DND-41 (cell line): Measurements from ENCODE around the gene PDE3B.
"Not testable (repeated sequence)": the region's sequence is repeated elsewhere in the genome, so short reads cannot be mapped to it uniquely, and the experiment has no call there.

Source experiments
- ATAC-seq: fragments of 200-7000 bp; cut with Tn5 transposase; 3 replicates; pipeline ENCODE4 v1.9.1; 2021; ENCODE audit warnings: low read depth; ENCODE audit not compliant: insufficient read depth
- DNase-seq: peaks from one replicate; pipeline ENCODE4 v3.0.0-alpha.2; 2020
- H2AFZ ChIP-seq: 2 replicates; pipeline ENCODE4 v1.6.0; 2012; ENCODE audit warnings: low read depth, low read length
- H3K27ac ChIP-seq: 2 replicates; pipeline ENCODE4 v1.5.1; 2012; ENCODE audit warnings: low read length, inconsistent platforms
- H3K27me3 ChIP-seq: fragments of 200-600 bp; sonication (generic); 2 replicates; pipeline ENCODE4 v1.6.0; 2012; ENCODE audit warnings: low read length, mild to moderate bottlenecking, inconsistent platforms; ENCODE audit not compliant: insufficient read depth, poor library complexity
- H3K36me3 ChIP-seq: 2 replicates; pipeline ENCODE4 v1.5.1; 2012; ENCODE audit warnings: low read length, inconsistent platforms; ENCODE audit not compliant: insufficient read depth
- H3K4me1 ChIP-seq: 2 replicates; pipeline ENCODE4 v1.5.1; 2012; ENCODE audit warnings: mild to moderate bottlenecking, low read length; ENCODE audit not compliant: insufficient read depth
- H3K4me2 ChIP-seq: 2 replicates; pipeline ENCODE4 v1.6.0; 2012; ENCODE audit warnings: mild to moderate bottlenecking, moderate library complexity, low read length, inconsistent platforms; ENCODE audit not compliant: insufficient read depth
- H3K4me3 ChIP-seq, 2 experiments: fragments of 200-600 bp in 1 of 2; shearing (Covaris generic) in 1 of 2; 2 replicates each; pipeline ENCODE4 v1.5.1; 2012 to 2016; ENCODE audit warnings: inconsistent platforms in 2 of 2, low read length in 2 of 2, mild to moderate bottlenecking in 2 of 2, low read depth in 1 of 2, moderate library complexity in 1 of 2
- H3K79me2 ChIP-seq: 2 replicates; pipeline ENCODE4 v1.6.0; 2012; ENCODE audit warnings: low read length, inconsistent platforms; ENCODE audit not compliant: insufficient read depth
- H3K9ac ChIP-seq: 2 replicates; pipeline ENCODE4 v1.6.0; 2012; ENCODE audit warnings: low read depth, mild to moderate bottlenecking, inconsistent platforms, low read length, moderate library complexity
- H3K9me3 ChIP-seq: 2 replicates; pipeline ENCODE4 v1.5.1; 2012; ENCODE audit warnings: low read length, moderate library complexity, mild to moderate bottlenecking, inconsistent platforms; ENCODE audit not compliant: insufficient read depth, severe bottlenecking
- H4K20me1 ChIP-seq: 2 replicates; pipeline ENCODE4 v1.6.0; 2012; ENCODE audit warnings: low read length; ENCODE audit not compliant: insufficient read depth
- CTCF ChIP-seq: IDR thresholded peaks from 2 replicates; pipeline ENCODE4 v1.5.1; 2012; ENCODE audit warnings: borderline replicate concordance, low read length, moderate library complexity, mild to moderate bottlenecking; ENCODE audit not compliant: poor library complexity, severe bottlenecking; ENCODE audit errors: extremely low read depth
- EZH2 ChIP-seq: IDR thresholded peaks from 3 replicates; pipeline ENCODE4 v1.6.1; 2012; ENCODE audit warnings: borderline replicate concordance, low read depth, mild to moderate bottlenecking, moderate library complexity, low read length, inconsistent platforms; ENCODE audit not compliant: severe bottlenecking

PDE3B gene

GRCh38 chr11:14687456-14687855 is 43.9 kb downstream of the PDE3B start:
- TF ChIP-seq EZH2 = no peak
- no peak overlapping the region for H3K27ac ChIP-seq
- H3K4me3 ChIP-seq = no peak overlapping the region
- ATAC-seq (no peak), DNase-seq (no peak)
- no peaks in the 10 kb centered on the region for H3K27me3 ChIP-seq
- no peak overlapping the region for H3K9ac ChIP-seq
- H3K4me2 ChIP-seq = no peak overlapping the region
- peaks cover 11% of the 10 kb centered on the region; the same call in 1 of the 2 replicates for H3K79me2 ChIP-seq
- H3K36me3 ChIP-seq = peaks cover under 1% of the 10 kb centered on the region; the same call in 1 of the 2 replicates
- no peak overlapping the region for H2AFZ ChIP-seq
- H3K4me1 ChIP-seq = peaks cover 13% of the 10 kb centered on the region
- H4K20me1 ChIP-seq = no peaks in the 10 kb centered on the region
- H3K9me3 ChIP-seq = no peaks in the 10 kb centered on the region

GRCh38 chr11:14687943-14688627 is 44.5 kb downstream of the PDE3B start:
- H3K4me1 ChIP-seq = peaks cover 13% of the 10 kb centered on the region
- no peak for TF ChIP-seq EZH2
- H3K4me3 ChIP-seq = no peak overlapping the region
- H3K27ac ChIP-seq = no peak overlapping the region
- no peak overlapping the region for H2AFZ ChIP-seq
- DNase-seq (no peak), ATAC-seq (no peak)
- H3K9ac ChIP-seq = no peak overlapping the region
- peaks cover 11% of the 10 kb centered on the region; the same call in 1 of the 2 replicates for H3K79me2 ChIP-seq
- peaks cover 6% of the 10 kb centered on the region for H3K9me3 ChIP-seq
- peaks cover 7% of the 10 kb centered on the region; the same call in 1 of the 2 replicates for H3K36me3 ChIP-seq
- H3K4me2 ChIP-seq = no peak overlapping the region
- H4K20me1 ChIP-seq = no peaks in the 10 kb centered on the region
- no peaks in the 10 kb centered on the region for H3K27me3 ChIP-seq

GRCh38 chr11:14695656-14696055 is 52.1 kb downstream of the PDE3B start:
- peaks cover 13% of the 10 kb centered on the region; the same call in 1 of the 2 replicates for H3K4me1 ChIP-seq
- H3K36me3 ChIP-seq = peaks cover 13% of the 10 kb centered on the region; the same call in 1 of the 2 replicates
- H3K9me3 ChIP-seq = peaks cover 17% of the 10 kb centered on the region
- not testable (repeated sequence) for H3K9ac ChIP-seq, H2AFZ ChIP-seq, H4K20me1 ChIP-seq, ATAC-seq, H3K4me3 ChIP-seq, H3K27ac ChIP-seq, H3K27me3 ChIP-seq, H3K4me2 ChIP-seq, DNase-seq
- H3K79me2 ChIP-seq = peaks cover 14% of the 10 kb centered on the region

GRCh38 chr11:14698771-14699170 is 55.2 kb downstream of the PDE3B start:
- H3K4me1 ChIP-seq = peaks cover 15% of the 10 kb centered on the region; the same call in 1 of the 2 replicates
- H4K20me1 ChIP-seq = no peaks in the 10 kb centered on the region
- H3K9ac ChIP-seq = no peak overlapping the region
- no peak overlapping the region for H2AFZ ChIP-seq
- DNase-seq (no peak), ATAC-seq (peak; percentile 24; the same call in 1 of the 3 replicates)
- H3K36me3 ChIP-seq = peaks cover 15% of the 10 kb centered on the region; the same call in 1 of the 2 replicates
- H3K27me3 ChIP-seq = no peaks in the 10 kb centered on the region
- TF ChIP-seq CTCF (no peak), EZH2 (no peak)
- no peak overlapping the region for H3K4me3 ChIP-seq
- peaks cover 20% of the 10 kb centered on the region for H3K9me3 ChIP-seq
- no peak overlapping the region for H3K4me2 ChIP-seq
- no peak overlapping the region for H3K27ac ChIP-seq
- peaks cover 27% of the 10 kb centered on the region for H3K79me2 ChIP-seq

GRCh38 chr11:14700593-14700992 is 57.0 kb downstream of the PDE3B start:
- Histone ChIP-seq H4K20me1 (no peaks in the 10 kb centered on the region), H3K4me2 (peak overlapping the region; percentile 47), H3K27me3 (no peaks in the 10 kb centered on the region), H2AFZ (no peak overlapping the region), H3K79me2 (peaks cover 30% of the 10 kb centered on the region), H3K9ac (no peak overlapping the region), H3K4me1 (peaks cover 15% of the 10 kb centered on the region; the same call in 1 of the 2 replicates), H3K27ac (no peak overlapping the region), H3K36me3 (peaks cover 20% of the 10 kb centered on the region; the same call in 1 of the 2 replicates), H3K4me3 (no peak overlapping the region), H3K9me3 (peaks cover 27% of the 10 kb centered on the region)
- TF ChIP-seq EZH2 = no peak
- TF ChIP-seq CTCF = no peak
- no peak for DNase-seq
- ATAC-seq = no peak
